Activated T-cell treated with anti-CD3 and anti-CD28 coated beads, Interleukin-2, amount 50 U/mL, for 1 hour (primary cell): ENCODE results near the gene CEBPZOS.

Experiments used
- DNase-seq: peaks from one replicate; pipeline ENCODE4 v3.0.0-alpha.2; 2020

CEBPZOS gene

DNA sequence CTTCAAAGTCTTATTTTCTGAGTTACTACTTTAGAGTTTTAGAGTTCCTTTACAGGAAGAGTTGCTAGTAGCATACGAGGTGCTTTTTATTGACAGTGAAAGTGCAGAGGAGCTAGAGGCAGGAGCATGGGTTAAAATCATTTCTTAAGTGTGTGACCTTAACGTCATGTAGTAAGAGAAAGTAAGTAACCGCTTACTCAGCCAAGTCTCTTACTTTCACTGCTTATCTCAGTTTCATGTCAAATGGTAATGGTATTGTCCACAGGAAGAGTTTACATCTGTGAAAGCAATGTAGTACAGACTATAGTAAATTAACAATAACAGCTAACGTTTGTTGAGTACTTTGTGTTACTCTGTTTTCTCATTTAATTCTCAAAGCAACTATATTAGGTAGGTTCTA lies 47.7 kb downstream of the CEBPZOS start:
- DNase-seq = no peak

DNA sequence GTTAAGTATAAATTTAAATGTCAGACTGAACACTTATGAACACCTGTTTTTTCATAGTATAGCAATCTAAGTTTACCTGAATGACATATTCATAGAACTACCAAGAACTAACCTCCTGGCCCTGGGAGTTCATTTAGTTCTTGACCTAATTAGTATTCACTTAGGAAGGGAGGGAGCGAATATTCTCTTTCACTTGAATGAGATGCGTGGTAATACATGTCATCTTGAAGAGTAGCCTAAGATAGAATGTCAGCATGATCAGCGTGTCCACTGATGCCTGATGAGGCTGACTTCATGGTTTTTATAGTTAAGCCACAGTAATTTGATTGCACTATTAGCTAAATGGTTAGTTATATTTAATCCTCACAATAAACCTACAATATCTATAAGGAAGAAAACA lies 48.5 kb downstream of the CEBPZOS start:
- DNase-seq = no peak

DNA sequence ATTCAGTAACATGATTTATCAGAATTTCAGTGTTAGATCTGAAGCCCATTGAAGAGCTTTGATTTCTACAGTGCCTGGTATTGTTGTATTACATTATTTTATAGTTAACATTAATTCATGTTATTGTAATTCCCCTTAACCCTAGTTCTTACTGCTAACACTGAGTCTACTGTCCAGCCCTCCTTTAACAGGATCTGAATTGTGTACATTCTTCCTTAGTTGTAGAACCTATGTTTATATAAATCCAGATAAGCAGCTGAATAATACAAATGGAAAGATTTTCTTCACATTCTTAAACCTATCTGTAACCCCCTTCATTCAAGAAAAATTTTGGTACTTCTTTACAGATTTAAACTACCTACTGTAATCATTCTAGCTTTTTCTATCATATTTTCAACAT lies 49.9 kb downstream of the CEBPZOS start:
- DNase-seq = no peak

DNA sequence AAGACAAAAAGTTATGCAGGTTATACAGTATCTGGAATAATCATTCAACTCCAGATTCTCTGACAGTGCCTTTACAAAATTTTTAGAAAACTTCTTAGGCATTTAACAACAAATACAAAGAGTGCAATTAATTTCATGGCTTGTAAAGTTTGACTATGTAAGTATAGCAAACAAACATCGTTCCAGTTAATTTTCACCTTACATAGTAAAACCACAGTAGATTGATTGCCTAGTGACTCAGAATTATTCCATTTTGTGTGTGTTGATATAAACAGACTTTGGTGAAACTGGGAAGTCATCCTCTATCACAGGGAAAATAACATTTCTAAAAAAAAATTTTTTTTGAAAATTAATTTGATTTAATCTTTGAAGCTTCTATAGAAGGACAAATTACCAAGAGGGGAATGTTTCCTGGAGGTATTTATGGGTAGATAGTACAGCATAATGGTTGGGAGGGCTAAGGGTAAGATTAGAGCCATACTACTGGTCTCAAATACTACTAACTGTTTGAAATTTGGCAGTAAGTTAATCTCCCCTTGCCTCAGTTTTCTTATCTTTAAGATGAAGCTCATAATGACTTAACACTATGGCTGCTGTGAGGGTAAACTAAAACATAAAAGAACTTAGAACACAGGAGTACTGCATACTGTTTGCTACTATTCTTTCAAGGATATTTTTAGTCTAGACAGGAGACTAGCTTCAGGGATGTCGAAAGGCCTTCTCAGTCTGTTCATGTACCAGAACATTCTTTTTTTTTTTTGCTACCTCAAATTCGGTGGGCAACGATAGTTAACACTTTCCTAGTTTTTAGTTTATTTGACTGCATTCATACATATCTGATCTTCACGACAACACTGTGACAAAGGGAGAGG lies 54.8 kb downstream of the CEBPZOS start:
- DNase-seq = no peak
